Measurements from ENCODE around the gene BMP7. TPM values are rescaled to one million over a fixed set of nuclear protein-coding genes. Genes with fewer than 3 reads are reported as not detected.

Gene BMP7
- total RNA-seq, 1 donor from 2014 or later = not detected

DNA sequence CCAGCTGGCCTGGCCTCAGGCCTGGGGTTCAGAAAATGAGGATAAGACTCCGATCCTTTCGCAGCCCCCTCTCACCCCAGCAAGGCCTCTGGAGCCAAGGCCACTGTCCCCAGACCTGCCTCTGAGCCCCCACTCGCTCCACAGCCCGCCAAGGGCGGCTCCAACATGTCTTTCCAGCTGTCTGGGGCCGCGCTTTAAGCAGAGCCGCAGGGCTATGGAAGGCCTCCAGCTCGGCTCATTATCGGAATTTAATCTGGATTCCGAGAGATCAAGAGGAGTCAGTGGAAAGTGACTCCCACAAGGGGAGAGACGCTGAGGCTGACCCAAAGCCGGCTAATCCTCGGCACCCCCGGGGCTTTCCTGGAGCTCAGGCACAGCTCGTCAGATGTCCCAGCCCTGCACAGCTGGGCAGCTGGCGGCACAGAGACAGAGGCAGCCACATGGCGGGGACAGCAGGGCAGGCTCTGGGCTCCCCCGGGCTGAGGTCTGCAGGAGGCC, 41.8 kb downstream of the BMP7 start:
- H3K4me1 Mint-ChIP-seq = no peaks in the 10 kb centered on the region
- ChIA-PET POLR2A (no interaction called here), CTCF (no interaction called here)
- no peak for DNase-seq
- H3K9me3 Mint-ChIP-seq = no peaks in the 10 kb centered on the region
- no peak overlapping the region for H3K27ac Mint-ChIP-seq
- no peaks in the 10 kb centered on the region for H3K27me3 Mint-ChIP-seq
- H3K4me3 Mint-ChIP-seq = no peak overlapping the region
- TF ChIP-seq CTCF (IDR thresholded peaks at IDR 0.05) = no peak
- intact Hi-C loops (cut with micrococcal nuclease) = no loop called here
- no peaks in the 10 kb centered on the region for H3K36me3 Mint-ChIP-seq (ENCODE audit: low read depth)
- ATAC-seq (ENCODE audit: low read depth) = no peak

DNA sequence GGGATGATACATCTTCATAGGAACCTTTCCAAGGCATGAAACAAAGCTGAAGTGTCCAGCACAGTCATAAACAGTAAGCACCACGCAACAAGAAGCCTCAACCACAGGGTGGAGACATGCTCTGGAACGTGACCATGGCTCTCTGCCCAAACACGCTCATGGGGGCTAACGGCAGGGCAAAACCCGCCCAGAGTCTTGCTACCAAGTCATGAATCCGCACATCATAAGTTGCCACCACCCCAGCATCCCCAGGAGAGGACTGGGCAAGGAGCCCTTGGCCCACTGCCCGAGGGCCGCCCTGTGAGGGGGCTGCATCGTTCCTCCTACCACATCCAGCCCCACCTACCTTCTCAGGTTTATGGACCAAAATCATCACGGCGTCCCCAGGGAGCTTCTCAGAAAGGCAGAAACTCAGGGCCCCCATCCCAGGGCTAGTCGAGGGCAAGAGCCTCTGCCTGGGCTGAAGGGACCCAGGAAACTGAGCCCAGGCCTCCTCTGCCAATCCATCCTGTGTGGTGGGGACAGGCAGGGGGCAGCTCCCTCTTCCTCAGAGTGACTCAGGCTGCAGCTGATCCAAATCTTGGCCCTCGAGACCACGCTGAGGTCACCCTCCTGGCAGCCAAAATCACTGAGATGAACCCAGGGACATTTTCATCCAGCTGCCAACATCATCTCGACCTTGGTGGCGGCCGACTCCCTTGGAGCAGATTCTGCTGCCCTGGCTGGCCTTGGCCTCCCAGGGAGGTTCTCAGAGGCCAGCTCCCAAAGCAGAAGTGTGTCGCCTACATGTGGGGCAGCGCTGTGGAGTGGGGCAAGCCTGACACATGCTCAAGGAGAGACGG, 42.6 kb downstream of the BMP7 start:
- Mint-ChIP-seq H3K9me3 (no peaks in the 10 kb centered on the region), H3K27me3 (no peaks in the 10 kb centered on the region), H3K4me1 (no peaks in the 10 kb centered on the region), H3K27ac (no peak overlapping the region), H3K4me3 (no peak overlapping the region), H3K36me3 (ENCODE audit: low read depth) (no peaks in the 10 kb centered on the region)
- intact Hi-C loops (cut with micrococcal nuclease) = no loop called here
- ChIA-PET CTCF (no interaction called here), POLR2A (no interaction called here)
- no peak for TF ChIP-seq CTCF (IDR thresholded peaks at IDR 0.05)
- DNase-seq (no peak), ATAC-seq (ENCODE audit: low read depth) (no peak)

DNA sequence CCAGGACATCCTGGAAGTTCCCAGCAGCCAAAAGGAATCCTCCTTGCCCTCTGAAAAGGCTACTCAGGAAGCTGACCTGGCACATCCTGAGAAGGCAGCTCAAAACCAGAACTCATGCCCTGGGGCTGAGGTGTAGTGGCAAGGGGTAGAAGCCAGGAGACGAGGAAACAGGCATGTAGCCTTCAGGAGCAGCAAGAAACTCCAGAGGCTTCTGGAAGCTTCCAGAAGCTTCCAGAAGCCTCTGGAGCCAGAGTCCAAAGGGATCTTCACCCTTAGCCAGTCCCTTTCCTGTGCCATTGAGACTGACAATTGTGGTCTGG, 43.9 kb downstream of the BMP7 start:
- ATAC-seq (ENCODE audit: low read depth) = no peak

GRCh38 chr20:57221916-57222630, 44.4 kb downstream of the BMP7 start:
- ChIA-PET POLR2A (no interaction called here), CTCF (no interaction called here)
- Mint-ChIP-seq H3K27me3 (no peaks in the 10 kb centered on the region), H3K9me3 (no peaks in the 10 kb centered on the region), H3K4me1 (no peaks in the 10 kb centered on the region), H3K27ac (no peak overlapping the region), H3K4me3 (no peak overlapping the region), H3K36me3 (ENCODE audit: low read depth) (no peaks in the 10 kb centered on the region)
- DNase-seq (no peak), ATAC-seq (ENCODE audit: low read depth) (no peak)
- no peak for TF ChIP-seq CTCF (IDR thresholded peaks at IDR 0.05)
- intact Hi-C loops (cut with micrococcal nuclease) = no loop called here

More for the DNA sequence above, 43.9 kb downstream of the BMP7 start:
- Mint-ChIP-seq H3K27me3 (no peaks in the 10 kb centered on the region), H3K36me3 (ENCODE audit: low read depth) (no peaks in the 10 kb centered on the region), H3K4me1 (no peaks in the 10 kb centered on the region), H3K9me3 (no peaks in the 10 kb centered on the region), H3K27ac (no peak overlapping the region), H3K4me3 (no peak overlapping the region)
- POLR2A ChIA-PET = no interaction called here
- CTCF ChIA-PET = no interaction called here
- intact Hi-C loops (cut with micrococcal nuclease) = no loop called here
- no peak for DNase-seq
- TF ChIP-seq CTCF (IDR thresholded peaks at IDR 0.05) = no peak

DNA sequence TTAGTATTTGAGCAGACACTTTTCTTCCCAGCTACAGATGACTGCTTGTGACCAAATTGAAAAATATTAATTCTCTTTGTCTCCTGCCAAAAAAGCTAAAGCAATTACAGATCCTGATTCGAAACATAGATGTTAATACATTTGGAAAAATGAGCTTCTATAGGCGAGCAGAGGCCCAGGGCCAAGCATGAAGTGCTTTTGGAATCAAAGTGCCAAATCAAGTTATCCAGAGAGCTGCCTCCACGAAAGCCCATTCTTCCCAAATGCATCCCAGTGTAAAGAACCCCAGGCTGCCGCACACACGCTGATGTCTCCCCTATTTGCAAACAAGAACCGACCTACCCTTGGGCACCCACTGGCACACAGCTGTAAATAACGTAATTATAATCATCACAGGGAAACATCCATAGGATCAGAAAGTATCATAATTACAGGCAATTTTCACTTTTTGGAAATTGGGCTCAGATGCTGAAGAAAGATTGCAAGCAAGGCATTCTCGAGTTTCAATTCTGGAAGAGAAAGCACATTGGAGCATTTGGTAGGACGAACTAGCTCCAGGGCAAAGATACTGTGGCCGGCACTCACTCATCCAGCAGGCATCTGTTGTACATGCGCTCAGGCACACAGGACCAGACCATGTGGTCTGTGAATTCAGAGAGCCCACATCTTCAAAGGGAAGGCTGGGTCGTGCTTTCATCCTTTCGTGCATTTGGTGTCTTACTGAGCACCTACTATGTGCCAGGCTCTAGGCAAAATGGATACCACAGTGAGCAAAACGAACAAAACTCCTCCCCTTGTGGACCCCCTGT, 45.9 kb downstream of the BMP7 start:
- intact Hi-C loops (cut with micrococcal nuclease) = no loop called here
- Mint-ChIP-seq H3K4me1 (no peaks in the 10 kb centered on the region), H3K9me3 (no peaks in the 10 kb centered on the region), H3K36me3 (ENCODE audit: low read depth) (no peaks in the 10 kb centered on the region), H3K27me3 (no peaks in the 10 kb centered on the region), H3K4me3 (no peak overlapping the region), H3K27ac (no peak overlapping the region)
- DNase-seq = no peak
- no peak for ATAC-seq (ENCODE audit: low read depth)
- POLR2A ChIA-PET = no interaction called here
- CTCF ChIA-PET = no interaction called here
- no peak for TF ChIP-seq CTCF (IDR thresholded peaks at IDR 0.05)
